Activated T-cell treated with anti-CD3 and anti-CD28 coated beads, Interleukin-2, amount 50 U/mL, for 48 hours (primary cell): Measurements from ENCODE around the gene STX3.
"Not testable (repeated sequence)": the region's sequence is repeated elsewhere in the genome, so short reads cannot be mapped to it uniquely, and the experiment has no call there.

Experiments used
- DNase-seq, 2 experiments: peaks; one replicate each; pipeline ENCODE4 v3.0.0-alpha.2; 2020

STX3 gene

GRCh38 chr11:59758401-59759037 is 3.3 kb downstream of the STX3 start:
- DNase-seq: no peak

GRCh38 chr11:59759900-59760299 is 4.7 kb downstream of the STX3 start:
- DNase-seq: no peak

GRCh38 chr11:59760771-59761170 is 5.6 kb downstream of the STX3 start:
- DNase-seq: no peak

- no peak for DNase-seq
These were observed 6.8 kb downstream of the STX3 start for GRCh38 chr11:59761993-59762392.

GRCh38 chr11:59765068-59765735 is 10.0 kb downstream of the STX3 start:
- DNase-seq: no peak

- DNase-seq: no peak
These were observed 11.5 kb downstream of the STX3 start for GRCh38 chr11:59766542-59767224.

GRCh38 chr11:59767225-59767611 is 12.0 kb downstream of the STX3 start:
- DNase-seq: no peak

GRCh38 chr11:59769111-59769510 is 13.9 kb downstream of the STX3 start:
- no peak for DNase-seq

GRCh38 chr11:59769828-59770227 is 14.7 kb downstream of the STX3 start:
- DNase-seq: no peak

GRCh38 chr11:59770319-59770718 is 15.1 kb downstream of the STX3 start:
- DNase-seq: no peak

GRCh38 chr11:59770869-59771268 is 15.7 kb downstream of the STX3 start:
- no peak for DNase-seq

GRCh38 chr11:59771605-59772004 is 16.4 kb downstream of the STX3 start:
- no peak for DNase-seq

GRCh38 chr11:59773083-59773440 is 17.9 kb downstream of the STX3 start:
- no peak for DNase-seq

- no peak for DNase-seq
These were observed 21.3 kb downstream of the STX3 start for GRCh38 chr11:59776210-59777066.

- no peak for DNase-seq
These were observed 21.9 kb downstream of the STX3 start for GRCh38 chr11:59777104-59777503.

GRCh38 chr11:59778122-59778521 is 22.9 kb downstream of the STX3 start:
- DNase-seq: no peak

- no peak for DNase-seq
These were observed 24.3 kb downstream of the STX3 start for GRCh38 chr11:59779487-59779886.

GRCh38 chr11:59782080-59782479 is 26.9 kb downstream of the STX3 start:
- no peak for DNase-seq

GRCh38 chr11:59783632-59784090 is 28.5 kb downstream of the STX3 start:
- no peak for DNase-seq

- DNase-seq: not testable (repeated sequence)
These were observed 29.3 kb downstream of the STX3 start for GRCh38 chr11:59784441-59784840.

- DNase-seq: no peak
These were observed 30.6 kb downstream of the STX3 start for GRCh38 chr11:59785818-59786217.

GRCh38 chr11:59787255-59787588 is 32.0 kb downstream of the STX3 start:
- DNase-seq: no peak

GRCh38 chr11:59787816-59788215 is 32.6 kb downstream of the STX3 start:
- DNase-seq: no peak
